ENCODE data around the gene GNG7. TPM values are rescaled to one million over a fixed set of nuclear protein-coding genes. Genes with fewer than 3 reads are reported as not detected.

The GNG7 gene
- total RNA-seq, 1 donor from 2014 or later, result 1.8 TPM

GRCh38 chr19:2726904-2727639 is 24.6 kb upstream of the GNG7 start:
- H3K36me3 ChIP-seq (ENCODE audit: insufficient read depth, low read length), result no peaks in the 10 kb centered on the region
- H3K27ac Mint-ChIP-seq (ENCODE audit: unreplicated experiment), result no peak overlapping the region
- DNase-seq (ENCODE audit: low read depth) (no peak), FAIRE-seq (no peak)
- H3K4me3 Mint-ChIP-seq (ENCODE audit: unreplicated experiment), result no peak overlapping the region
- no peak overlapping the region for H3K4me3 ChIP-seq (ENCODE audit: insufficient read depth, low read depth, low read length)
- H3K27ac ChIP-seq (ENCODE audit: low read depth, low read length), result no peak overlapping the region
- peaks cover 13% of the 10 kb centered on the region for H3K4me1 ChIP-seq (ENCODE audit: insufficient read depth, low read length)
- H3K79me2 ChIP-seq (ENCODE audit: insufficient read depth, low read length), result no peaks in the 10 kb centered on the region
- H3K27me3 Mint-ChIP-seq (ENCODE audit: low read depth, unreplicated experiment), result peaks cover 6% of the 10 kb centered on the region
- peaks cover 6% of the 10 kb centered on the region for H3K27me3 ChIP-seq (ENCODE audit: insufficient read depth, low read length)
- H3K4me1 Mint-ChIP-seq (ENCODE audit: low read depth, unreplicated experiment), result no peaks in the 10 kb centered on the region
- H3K4me2 ChIP-seq (ENCODE audit: low read length), result no peak overlapping the region
- H3K36me3 Mint-ChIP-seq (ENCODE audit: low read depth, unreplicated experiment), result no peaks in the 10 kb centered on the region
- TF ChIP-seq CTCF (IDR thresholded peaks at IDR 0.05; ENCODE audit: insufficient read depth, low read depth, low read length), result no peak
- no peak for TF ChIP-seq EZH2 (IDR thresholded peaks at IDR 0.05; ENCODE audit: insufficient read depth, low read length)
- H3K9ac ChIP-seq (ENCODE audit: low read length), result no peak overlapping the region
- no peaks in the 10 kb centered on the region for H3K9me3 Mint-ChIP-seq (ENCODE audit: unreplicated experiment)
- H4K20me1 ChIP-seq (ENCODE audit: insufficient read depth, low read length), result no peaks in the 10 kb centered on the region
- H3K9me3 ChIP-seq (ENCODE audit: insufficient read depth, low read depth, low read length), result no peaks in the 10 kb centered on the region
- no peak overlapping the region for H2AFZ ChIP-seq (ENCODE audit: low read depth, low read length)

- Histone ChIP-seq H3K4me1 (ENCODE audit: insufficient read depth, low read length) (peaks cover 16% of the 10 kb centered on the region), H3K27ac (ENCODE audit: low read depth, low read length) (no peak overlapping the region), H3K79me2 (ENCODE audit: insufficient read depth, low read length) (no peaks in the 10 kb centered on the region), H3K27me3 (ENCODE audit: insufficient read depth, low read length) (peaks cover 6% of the 10 kb centered on the region), H3K9ac (ENCODE audit: low read length) (no peak overlapping the region), H2AFZ (ENCODE audit: low read depth, low read length) (no peak overlapping the region), H3K4me2 (ENCODE audit: low read length) (no peak overlapping the region), H3K4me3 (ENCODE audit: insufficient read depth, low read depth, low read length) (no peak overlapping the region), H3K36me3 (ENCODE audit: insufficient read depth, low read length) (no peaks in the 10 kb centered on the region), H4K20me1 (ENCODE audit: insufficient read depth, low read length) (no peaks in the 10 kb centered on the region), H3K9me3 (ENCODE audit: insufficient read depth, low read depth, low read length) (no peaks in the 10 kb centered on the region)
- Mint-ChIP-seq H3K9me3 (ENCODE audit: unreplicated experiment) (no peaks in the 10 kb centered on the region), H3K4me1 (ENCODE audit: low read depth, unreplicated experiment) (no peaks in the 10 kb centered on the region), H3K36me3 (ENCODE audit: low read depth, unreplicated experiment) (no peaks in the 10 kb centered on the region), H3K27ac (ENCODE audit: unreplicated experiment) (no peak overlapping the region), H3K27me3 (ENCODE audit: low read depth, unreplicated experiment) (peaks cover 11% of the 10 kb centered on the region), H3K4me3 (ENCODE audit: unreplicated experiment) (no peak overlapping the region)
- TF ChIP-seq EZH2 (IDR thresholded peaks at IDR 0.05; ENCODE audit: insufficient read depth, low read length), result no peak
- FAIRE-seq, result no peak
- DNase-seq (ENCODE audit: low read depth), result no peak
Measured at GRCh38 chr19:2726160-2726855, 23.8 kb upstream of the GNG7 start.

GRCh38 chr19:2724148-2724557 is 21.7 kb upstream of the GNG7 start:
- Histone ChIP-seq H3K4me2 (ENCODE audit: low read length) (no peak overlapping the region), H3K9ac (ENCODE audit: low read length) (no peak overlapping the region), H3K27me3 (ENCODE audit: insufficient read depth, low read length) (peaks cover 6% of the 10 kb centered on the region), H3K9me3 (ENCODE audit: insufficient read depth, low read depth, low read length) (no peaks in the 10 kb centered on the region), H3K79me2 (ENCODE audit: insufficient read depth, low read length) (no peaks in the 10 kb centered on the region), H3K27ac (ENCODE audit: low read depth, low read length) (no peak overlapping the region), H3K36me3 (ENCODE audit: insufficient read depth, low read length) (no peaks in the 10 kb centered on the region), H3K4me3 (ENCODE audit: insufficient read depth, low read depth, low read length) (no peak overlapping the region), H3K4me1 (ENCODE audit: insufficient read depth, low read length) (peaks cover 22% of the 10 kb centered on the region), H4K20me1 (ENCODE audit: insufficient read depth, low read length) (no peaks in the 10 kb centered on the region), H2AFZ (ENCODE audit: low read depth, low read length) (no peak overlapping the region)
- peaks cover 15% of the 10 kb centered on the region for H3K27me3 Mint-ChIP-seq (ENCODE audit: low read depth, unreplicated experiment)
- FAIRE-seq, result no peak
- H3K27ac Mint-ChIP-seq (ENCODE audit: unreplicated experiment), result no peak overlapping the region
- H3K36me3 Mint-ChIP-seq (ENCODE audit: low read depth, unreplicated experiment), result no peaks in the 10 kb centered on the region
- TF ChIP-seq CTCF (IDR thresholded peaks at IDR 0.05; ENCODE audit: insufficient read depth, low read depth, low read length), result no peak
- no peak for TF ChIP-seq EZH2 (IDR thresholded peaks at IDR 0.05; ENCODE audit: insufficient read depth, low read length)
- H3K9me3 Mint-ChIP-seq (ENCODE audit: unreplicated experiment), result no peaks in the 10 kb centered on the region
- DNase-seq (ENCODE audit: low read depth), result no peak
- H3K4me3 Mint-ChIP-seq (ENCODE audit: unreplicated experiment), result peak overlapping the region; percentile 0
- no peaks in the 10 kb centered on the region for H3K4me1 Mint-ChIP-seq (ENCODE audit: low read depth, unreplicated experiment)

Measured in astrocyte (in vitro differentiated cells and primary cell).